Measurements from ENCODE around the gene HDAC2.

DNA sequence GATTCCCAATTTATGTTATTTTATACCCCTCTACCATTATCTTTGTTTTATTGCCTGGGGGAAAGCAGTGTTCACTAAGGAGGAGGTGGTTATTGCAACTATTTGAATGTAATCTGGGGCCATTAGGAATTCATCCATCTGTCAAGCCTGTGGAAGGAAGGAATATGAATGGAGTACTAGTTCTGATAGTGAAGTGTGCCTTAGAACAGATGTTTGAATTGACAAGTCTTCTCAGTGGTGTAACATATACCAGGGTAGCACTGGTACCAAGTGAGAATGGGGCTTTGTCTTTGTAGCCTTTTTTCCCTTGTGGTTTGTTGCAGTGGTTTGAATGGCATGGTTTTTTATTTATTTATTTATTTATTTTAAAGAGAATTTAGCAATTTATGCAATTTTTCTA, 27.9 kb upstream of the HDAC2 start:
- no peak for TF ChIP-seq FOXJ3 (CRISPR knock-in tag; IDR thresholded peaks at IDR 0.05; ENCODE audit: borderline replicate concordance)
- TF ChIP-seq TCF7 (CRISPR knock-in tag; IDR thresholded peaks at IDR 0.05; ENCODE audit: low read depth): no peak
- TF ChIP-seq, protein P1, sequence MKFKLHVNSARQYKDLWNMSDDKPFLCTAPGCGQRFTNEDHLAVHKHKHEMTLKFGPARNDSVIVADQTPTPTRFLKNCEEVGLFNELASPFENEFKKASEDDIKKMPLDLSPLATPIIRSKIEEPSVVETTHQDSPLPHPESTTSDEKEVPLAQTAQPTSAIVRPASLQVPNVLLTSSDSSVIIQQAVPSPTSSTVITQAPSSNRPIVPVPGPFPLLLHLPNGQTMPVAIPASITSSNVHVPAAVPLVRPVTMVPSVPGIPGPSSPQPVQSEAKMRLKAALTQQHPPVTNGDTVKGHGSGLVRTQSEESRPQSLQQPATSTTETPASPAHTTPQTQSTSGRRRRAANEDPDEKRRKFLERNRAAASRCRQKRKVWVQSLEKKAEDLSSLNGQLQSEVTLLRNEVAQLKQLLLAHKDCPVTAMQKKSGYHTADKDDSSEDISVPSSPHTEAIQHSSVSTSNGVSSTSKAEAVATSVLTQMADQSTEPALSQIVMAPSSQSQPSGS (CRISPR knock-in tag; IDR thresholded peaks at IDR 0.05; ENCODE audit: borderline replicate concordance, low read depth): no peak
- TF ChIP-seq, protein P2, sequence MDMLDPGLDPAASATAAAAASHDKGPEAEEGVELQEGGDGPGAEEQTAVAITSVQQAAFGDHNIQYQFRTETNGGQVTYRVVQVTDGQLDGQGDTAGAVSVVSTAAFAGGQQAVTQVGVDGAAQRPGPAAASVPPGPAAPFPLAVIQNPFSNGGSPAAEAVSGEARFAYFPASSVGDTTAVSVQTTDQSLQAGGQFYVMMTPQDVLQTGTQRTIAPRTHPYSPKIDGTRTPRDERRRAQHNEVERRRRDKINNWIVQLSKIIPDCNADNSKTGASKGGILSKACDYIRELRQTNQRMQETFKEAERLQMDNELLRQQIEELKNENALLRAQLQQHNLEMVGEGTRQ (CRISPR knock-in tag; IDR thresholded peaks at IDR 0.05): no peak
- TF ChIP-seq SP1 (CRISPR knock-in tag; conservative IDR thresholded peaks at IDR 0.05): no peak

Measured in WTC11 (cell line).